DND-41 (cell line): ENCODE data around the gene GPC3.
"Not testable (repeated sequence)": the region's sequence is repeated elsewhere in the genome, so short reads cannot be mapped to it uniquely, and the experiment has no call there.

Experiments
- ATAC-seq: fragments of 200-7000 bp; cut with Tn5 transposase; 3 replicates; pipeline ENCODE4 v1.9.1; 2021; ENCODE audit warnings: low read depth; ENCODE audit not compliant: insufficient read depth
- DNase-seq: peaks from one replicate; pipeline ENCODE4 v3.0.0-alpha.2; 2020
- H2AFZ ChIP-seq: 2 replicates; pipeline ENCODE4 v1.6.0; 2012; ENCODE audit warnings: low read depth, low read length
- H3K27ac ChIP-seq: 2 replicates; pipeline ENCODE4 v1.5.1; 2012; ENCODE audit warnings: low read length, inconsistent platforms
- H3K27me3 ChIP-seq: fragments of 200-600 bp; sonication (generic); 2 replicates; pipeline ENCODE4 v1.6.0; 2012; ENCODE audit warnings: low read length, mild to moderate bottlenecking, inconsistent platforms; ENCODE audit not compliant: insufficient read depth, poor library complexity
- H3K36me3 ChIP-seq: 2 replicates; pipeline ENCODE4 v1.5.1; 2012; ENCODE audit warnings: low read length, inconsistent platforms; ENCODE audit not compliant: insufficient read depth
- H3K4me1 ChIP-seq: 2 replicates; pipeline ENCODE4 v1.5.1; 2012; ENCODE audit warnings: mild to moderate bottlenecking, low read length; ENCODE audit not compliant: insufficient read depth
- H3K4me2 ChIP-seq: 2 replicates; pipeline ENCODE4 v1.6.0; 2012; ENCODE audit warnings: mild to moderate bottlenecking, moderate library complexity, low read length, inconsistent platforms; ENCODE audit not compliant: insufficient read depth
- H3K4me3 ChIP-seq, 2 experiments: fragments of 200-600 bp in 1 of 2; shearing (Covaris generic) in 1 of 2; 2 replicates each; pipeline ENCODE4 v1.5.1; 2012 to 2016; ENCODE audit warnings: inconsistent platforms in 2 of 2, low read length in 2 of 2, mild to moderate bottlenecking in 2 of 2, low read depth in 1 of 2, moderate library complexity in 1 of 2
- H3K79me2 ChIP-seq: 2 replicates; pipeline ENCODE4 v1.6.0; 2012; ENCODE audit warnings: low read length, inconsistent platforms; ENCODE audit not compliant: insufficient read depth
- H3K9ac ChIP-seq: 2 replicates; pipeline ENCODE4 v1.6.0; 2012; ENCODE audit warnings: low read depth, mild to moderate bottlenecking, inconsistent platforms, low read length, moderate library complexity
- H3K9me3 ChIP-seq: 2 replicates; pipeline ENCODE4 v1.5.1; 2012; ENCODE audit warnings: low read length, moderate library complexity, mild to moderate bottlenecking, inconsistent platforms; ENCODE audit not compliant: insufficient read depth, severe bottlenecking
- H4K20me1 ChIP-seq: 2 replicates; pipeline ENCODE4 v1.6.0; 2012; ENCODE audit warnings: low read length; ENCODE audit not compliant: insufficient read depth
- EZH2 ChIP-seq: IDR thresholded peaks from 3 replicates; pipeline ENCODE4 v1.6.1; 2012; ENCODE audit warnings: borderline replicate concordance, low read depth, mild to moderate bottlenecking, moderate library complexity, low read length, inconsistent platforms; ENCODE audit not compliant: severe bottlenecking
- TF ChIP-seq, protein P1 (sequence below): IDR thresholded peaks from 2 replicates; pipeline ENCODE4 v1.5.1; 2012; ENCODE audit warnings: borderline replicate concordance, low read length, moderate library complexity, mild to moderate bottlenecking; ENCODE audit not compliant: poor library complexity, severe bottlenecking; ENCODE audit errors: extremely low read depth

The GPC3 gene

DNA sequence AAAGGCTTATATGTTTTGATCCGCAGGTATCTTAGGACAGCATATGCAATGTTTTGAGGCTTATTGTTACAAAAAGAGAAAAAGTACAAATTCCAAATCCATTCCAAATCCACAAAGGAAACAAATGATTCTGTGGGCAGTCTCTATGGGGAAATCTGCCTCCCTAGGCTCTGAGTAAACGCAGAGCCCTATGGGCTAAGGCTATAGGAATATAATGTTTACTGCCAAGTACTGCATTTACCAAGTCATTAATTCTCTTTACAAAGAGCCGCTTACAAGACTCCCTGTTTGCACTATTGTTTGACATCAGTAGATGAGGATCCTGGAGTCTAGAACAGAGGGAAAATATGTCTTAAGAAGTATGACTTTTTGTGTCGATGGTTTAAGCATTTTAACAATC is 357.7 kb downstream of the GPC3 start:
- TF ChIP-seq, protein P1, sequence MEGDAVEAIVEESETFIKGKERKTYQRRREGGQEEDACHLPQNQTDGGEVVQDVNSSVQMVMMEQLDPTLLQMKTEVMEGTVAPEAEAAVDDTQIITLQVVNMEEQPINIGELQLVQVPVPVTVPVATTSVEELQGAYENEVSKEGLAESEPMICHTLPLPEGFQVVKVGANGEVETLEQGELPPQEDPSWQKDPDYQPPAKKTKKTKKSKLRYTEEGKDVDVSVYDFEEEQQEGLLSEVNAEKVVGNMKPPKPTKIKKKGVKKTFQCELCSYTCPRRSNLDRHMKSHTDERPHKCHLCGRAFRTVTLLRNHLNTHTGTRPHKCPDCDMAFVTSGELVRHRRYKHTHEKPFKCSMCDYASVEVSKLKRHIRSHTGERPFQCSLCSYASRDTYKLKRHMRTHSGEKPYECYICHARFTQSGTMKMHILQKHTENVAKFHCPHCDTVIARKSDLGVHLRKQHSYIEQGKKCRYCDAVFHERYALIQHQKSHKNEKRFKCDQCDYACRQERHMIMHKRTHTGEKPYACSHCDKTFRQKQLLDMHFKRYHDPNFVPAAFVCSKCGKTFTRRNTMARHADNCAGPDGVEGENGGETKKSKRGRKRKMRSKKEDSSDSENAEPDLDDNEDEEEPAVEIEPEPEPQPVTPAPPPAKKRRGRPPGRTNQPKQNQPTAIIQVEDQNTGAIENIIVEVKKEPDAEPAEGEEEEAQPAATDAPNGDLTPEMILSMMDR = no peak
- no peak for TF ChIP-seq EZH2
- Histone ChIP-seq H3K4me2 (no peak overlapping the region), H3K27me3 (no peaks in the 10 kb centered on the region), H3K9me3 (no peaks in the 10 kb centered on the region), H3K79me2 (no peaks in the 10 kb centered on the region), H4K20me1 (no peaks in the 10 kb centered on the region), H3K36me3 (no peaks in the 10 kb centered on the region), H3K27ac (no peak overlapping the region), H3K9ac (no peak overlapping the region), H3K4me3 (no peak overlapping the region), H2AFZ (no peak overlapping the region), H3K4me1 (no peaks in the 10 kb centered on the region)
- DNase-seq (no peak), ATAC-seq (no peak)

DNA sequence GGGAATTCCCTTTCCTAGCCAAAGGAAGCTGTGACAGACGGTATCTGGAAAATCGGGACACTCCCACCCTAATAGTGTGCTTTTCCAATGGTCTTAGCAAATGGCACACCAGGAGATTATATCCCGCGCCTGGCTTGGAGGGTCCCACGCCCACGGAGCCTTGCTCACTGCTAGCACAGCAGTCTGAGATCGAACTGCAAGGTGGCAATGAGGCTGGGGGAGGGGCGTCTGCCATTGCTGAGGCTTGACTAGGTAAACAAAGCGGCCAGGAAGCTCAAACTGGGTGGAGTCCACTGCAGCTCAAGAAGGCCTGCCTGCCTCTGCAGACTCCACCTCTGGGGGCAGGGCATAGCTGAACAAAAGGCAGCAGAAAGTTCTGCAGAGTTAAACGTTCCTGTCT is 364.0 kb downstream of the GPC3 start:
- not testable (repeated sequence) for DNase-seq, H3K9ac ChIP-seq, H2AFZ ChIP-seq, H3K4me1 ChIP-seq, H3K4me3 ChIP-seq, H3K27ac ChIP-seq, ATAC-seq, H3K4me2 ChIP-seq, H4K20me1 ChIP-seq, H3K79me2 ChIP-seq, H3K9me3 ChIP-seq, H3K27me3 ChIP-seq, H3K36me3 ChIP-seq

DNA sequence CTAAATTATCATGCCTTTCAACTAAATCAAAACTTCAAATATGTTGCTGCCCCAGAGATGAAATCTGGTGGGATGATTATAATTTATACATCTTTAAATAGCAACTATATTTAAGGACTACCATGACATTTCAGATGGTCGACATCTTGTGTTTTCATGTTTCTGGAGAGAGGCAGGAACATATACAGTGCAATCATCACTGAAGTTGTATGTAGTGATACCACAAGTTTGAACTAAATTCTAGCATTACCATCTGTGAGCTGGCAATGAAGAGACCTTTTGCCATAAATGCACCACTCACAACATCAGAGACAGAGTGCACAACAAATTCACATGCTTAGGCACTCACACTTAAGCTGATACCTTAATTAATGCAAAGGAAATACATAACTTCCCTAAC is 373.7 kb downstream of the GPC3 start:
- Histone ChIP-seq H3K27ac (no peak overlapping the region), H3K36me3 (no peaks in the 10 kb centered on the region), H3K27me3 (no peaks in the 10 kb centered on the region), H3K9me3 (no peaks in the 10 kb centered on the region), H3K4me2 (no peak overlapping the region), H3K9ac (no peak overlapping the region), H3K79me2 (no peaks in the 10 kb centered on the region), H3K4me3 (no peak overlapping the region), H3K4me1 (no peaks in the 10 kb centered on the region), H2AFZ (no peak overlapping the region), H4K20me1 (no peaks in the 10 kb centered on the region)
- TF ChIP-seq EZH2 = no peak
- TF ChIP-seq, protein P1 = no peak
- ATAC-seq (no peak), DNase-seq (no peak)

DNA sequence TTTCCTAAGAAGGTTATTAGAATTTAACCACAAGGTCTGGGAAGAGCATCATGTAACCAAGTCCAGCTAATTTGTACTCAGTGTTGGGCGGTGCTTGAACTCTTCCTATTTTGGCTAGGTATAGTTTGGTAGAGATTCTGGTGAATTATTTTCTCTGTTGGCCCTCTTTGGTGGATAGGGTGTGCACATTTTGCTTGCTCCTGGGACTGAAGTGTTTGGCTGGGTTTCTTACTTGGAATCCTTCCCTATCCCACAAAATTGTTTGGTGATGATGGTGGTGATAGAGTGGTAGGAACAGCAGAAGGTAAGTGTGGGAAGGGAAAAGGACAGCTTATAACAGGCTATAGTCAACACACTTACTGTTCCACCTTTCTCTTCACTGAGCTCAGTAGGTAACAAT is 375.3 kb downstream of the GPC3 start:
- Histone ChIP-seq H3K27me3 (no peaks in the 10 kb centered on the region), H3K4me3 (no peak overlapping the region), H3K79me2 (no peaks in the 10 kb centered on the region), H3K9me3 (no peaks in the 10 kb centered on the region), H4K20me1 (no peaks in the 10 kb centered on the region), H3K9ac (no peak overlapping the region), H3K36me3 (no peaks in the 10 kb centered on the region), H3K4me1 (no peaks in the 10 kb centered on the region), H3K4me2 (no peak overlapping the region), H3K27ac (no peak overlapping the region), H2AFZ (no peak overlapping the region)
- no peak for ATAC-seq
- DNase-seq = no peak
- TF ChIP-seq, protein P1 = no peak
- no peak for TF ChIP-seq EZH2
